Measurements from ENCODE around the gene ZSCAN12. TPM values are rescaled to one million over a fixed set of nuclear protein-coding genes. Genes with fewer than 3 reads are reported as not detected.
"Not testable (repeated sequence)": the region's sequence is repeated elsewhere in the genome, so short reads cannot be mapped to it uniquely, and the experiment has no call there.

ZSCAN12 gene
- total RNA-seq, 2 donors from 2014 or later, result 2.9 TPM

DNA sequence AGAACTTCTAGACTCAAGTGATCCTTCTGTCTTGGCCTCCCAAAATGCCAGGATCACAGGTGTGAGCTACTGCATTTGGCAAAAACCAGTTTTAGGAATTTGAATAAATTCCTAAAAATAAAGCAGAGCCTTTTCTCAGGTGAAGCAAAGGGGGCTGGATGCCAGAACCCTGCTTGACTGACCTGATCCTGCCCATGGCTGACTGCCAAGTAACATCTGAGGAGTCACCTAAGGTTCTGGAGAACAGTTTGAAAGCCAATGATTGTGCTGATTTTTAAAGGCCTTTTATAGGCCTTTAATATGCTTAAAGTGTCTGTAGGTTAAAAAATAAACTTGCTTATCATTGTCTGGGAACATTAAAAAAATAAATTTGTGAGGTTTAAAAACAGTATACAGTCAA lies 14.1 kb upstream of the ZSCAN12 start:
- DNase-seq (no peak), ATAC-seq (no peak)
- H3K27ac Mint-ChIP-seq, result no peak overlapping the region
- H3K4me3 Mint-ChIP-seq, result no peak overlapping the region
- no peaks in the 10 kb centered on the region for H3K36me3 Mint-ChIP-seq (ENCODE audit: low read depth)
- H3K9me3 ChIP-seq (ENCODE audit: control insufficient read depth, low read length, poor library complexity, severe bottlenecking), result no peaks in the 10 kb centered on the region
- no peaks in the 10 kb centered on the region for H3K4me1 Mint-ChIP-seq
- peaks cover 29% of the 10 kb centered on the region for H3K27me3 Mint-ChIP-seq

GRCh38 chr6:28410767-28411166 lies 11.2 kb upstream of the ZSCAN12 start:
- H3K9me3 ChIP-seq (ENCODE audit: control insufficient read depth, low read length, poor library complexity, severe bottlenecking), result no peaks in the 10 kb centered on the region
- DNase-seq, result no peak
- H3K27ac Mint-ChIP-seq, result no peak overlapping the region
- no peaks in the 10 kb centered on the region for H3K4me1 Mint-ChIP-seq
- no peak for ATAC-seq
- peaks cover 46% of the 10 kb centered on the region for H3K27me3 Mint-ChIP-seq
- H3K4me3 Mint-ChIP-seq, result no peak overlapping the region
- H3K36me3 Mint-ChIP-seq (ENCODE audit: low read depth), result no peaks in the 10 kb centered on the region

DNA sequence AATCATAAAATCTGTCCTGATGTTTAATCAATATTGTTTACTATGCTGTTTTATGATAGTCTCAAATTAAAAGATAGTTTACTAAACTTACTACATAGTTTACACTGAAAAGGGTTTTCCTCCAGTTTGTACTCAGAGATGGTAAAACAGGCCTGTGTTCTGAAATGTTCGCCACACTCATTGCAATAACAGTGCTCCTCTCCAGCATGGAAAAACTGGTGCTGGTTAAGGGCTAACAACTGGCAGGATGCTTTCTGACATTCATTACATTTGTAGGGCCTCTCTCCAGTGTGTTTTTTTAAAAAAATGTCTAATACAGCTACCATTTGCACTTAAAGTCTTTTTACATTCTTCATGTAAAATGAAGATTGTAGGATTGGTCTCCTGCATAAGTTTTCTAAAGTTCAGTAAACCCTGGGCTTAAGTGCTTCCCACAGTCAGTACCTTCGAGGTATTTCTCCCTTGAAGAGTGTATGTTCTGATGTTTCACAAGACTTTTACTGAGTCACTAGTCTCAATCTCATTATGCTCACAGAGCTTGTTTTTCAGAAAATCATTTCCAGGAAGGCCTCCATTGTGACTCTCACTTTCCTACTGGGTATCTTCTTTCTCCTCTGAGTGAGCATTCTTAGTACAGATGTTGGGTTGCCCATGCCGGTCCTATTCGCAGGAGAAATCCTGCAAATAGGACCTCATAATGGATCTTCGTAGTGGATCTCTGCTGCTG lies 8.7 kb upstream of the ZSCAN12 start:
- Mint-ChIP-seq H3K4me1 (no peaks in the 10 kb centered on the region), H3K27me3 (peaks cover 51% of the 10 kb centered on the region), H3K4me3 (no peak overlapping the region), H3K36me3 (ENCODE audit: low read depth) (peaks cover 4% of the 10 kb centered on the region), H3K27ac (no peak overlapping the region)
- DNase-seq, result no peak
- H3K9me3 ChIP-seq (ENCODE audit: control insufficient read depth, low read length, poor library complexity, severe bottlenecking), result no peaks in the 10 kb centered on the region
- ATAC-seq, result no peak

- Mint-ChIP-seq H3K27ac (no peak overlapping the region), H3K27me3 (peaks cover 49% of the 10 kb centered on the region), H3K36me3 (ENCODE audit: low read depth) (peaks cover 4% of the 10 kb centered on the region), H3K4me1 (no peaks in the 10 kb centered on the region), H3K4me3 (no peak overlapping the region)
- no peaks in the 10 kb centered on the region for H3K9me3 ChIP-seq (ENCODE audit: control insufficient read depth, low read length, poor library complexity, severe bottlenecking)
- ATAC-seq (no peak), DNase-seq (no peak)
Measured at GRCh38 chr6:28407401-28407800, 7.9 kb upstream of the ZSCAN12 start.

- H3K9me3 ChIP-seq (ENCODE audit: control insufficient read depth, low read length, poor library complexity, severe bottlenecking); H3K27ac Mint-ChIP-seq; H3K36me3 Mint-ChIP-seq (ENCODE audit: low read depth); DNase-seq; ATAC-seq; H3K4me1 Mint-ChIP-seq; H3K4me3 Mint-ChIP-seq: not testable (repeated sequence)
- H3K27me3 Mint-ChIP-seq, result peaks cover 43% of the 10 kb centered on the region
Measured at GRCh38 chr6:28403923-28404322, 4.4 kb upstream of the ZSCAN12 start.

- H3K9me3 ChIP-seq (ENCODE audit: control insufficient read depth, low read length, poor library complexity, severe bottlenecking), result no peaks in the 10 kb centered on the region
- H3K27ac Mint-ChIP-seq, result no peak overlapping the region
- H3K4me1 Mint-ChIP-seq, result peaks cover 9% of the 10 kb centered on the region
- H3K27me3 Mint-ChIP-seq, result peaks cover 39% of the 10 kb centered on the region
- H3K4me3 Mint-ChIP-seq, result no peak overlapping the region
- ATAC-seq (no peak), DNase-seq (no peak)
- H3K36me3 Mint-ChIP-seq (ENCODE audit: low read depth), result peaks cover 4% of the 10 kb centered on the region
Measured at GRCh38 chr6:28402197-28402596, 2.6 kb upstream of the ZSCAN12 start.

DNA sequence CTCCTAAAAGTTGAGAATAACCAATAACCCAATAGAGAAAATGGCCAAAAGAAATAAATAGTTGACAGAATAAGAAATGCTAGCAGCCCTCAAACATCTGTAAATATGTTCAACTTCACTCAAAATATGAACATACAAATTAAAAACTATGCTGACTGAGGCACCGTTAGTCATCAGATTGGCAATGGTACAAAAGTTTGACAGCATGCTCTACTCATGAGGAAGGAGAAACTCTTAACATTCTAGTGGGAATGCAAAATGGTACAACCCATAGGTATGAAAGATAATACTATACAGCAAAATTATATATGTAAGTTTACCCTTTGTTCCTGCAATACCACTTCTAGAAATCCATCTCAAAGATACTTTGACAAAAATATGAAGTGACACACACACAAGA lies 1.6 kb upstream of the ZSCAN12 start:
- Mint-ChIP-seq H3K27me3 (peaks cover 29% of the 10 kb centered on the region), H3K4me3 (no peak overlapping the region), H3K36me3 (ENCODE audit: low read depth) (peaks cover 9% of the 10 kb centered on the region), H3K4me1 (peaks cover 16% of the 10 kb centered on the region), H3K27ac (no peak overlapping the region)
- no peaks in the 10 kb centered on the region for H3K9me3 ChIP-seq (ENCODE audit: control insufficient read depth, low read length, poor library complexity, severe bottlenecking)
- ATAC-seq, result no peak
- no peak for DNase-seq

GRCh38 chr6:28400122-28400451 lies 540 bp upstream of the ZSCAN12 start:
- ATAC-seq, result no peak
- DNase-seq, result no peak
- Mint-ChIP-seq H3K36me3 (ENCODE audit: low read depth) (peaks cover 10% of the 10 kb centered on the region), H3K4me1 (peaks cover 25% of the 10 kb centered on the region), H3K27ac (peak overlapping the region; percentile 90), H3K27me3 (peaks cover 23% of the 10 kb centered on the region), H3K4me3 (peak overlapping the region; percentile 90)
- H3K9me3 ChIP-seq (ENCODE audit: control insufficient read depth, low read length, poor library complexity, severe bottlenecking), result no peaks in the 10 kb centered on the region

GRCh38 chr6:28395918-28396317 lies 3.6 kb downstream of the ZSCAN12 start:
- no peaks in the 10 kb centered on the region for H3K27me3 Mint-ChIP-seq
- peaks cover 39% of the 10 kb centered on the region for H3K4me1 Mint-ChIP-seq
- H3K9me3 ChIP-seq (ENCODE audit: control insufficient read depth, low read length, poor library complexity, severe bottlenecking), result no peaks in the 10 kb centered on the region
- DNase-seq (no peak), ATAC-seq (no peak)
- H3K36me3 Mint-ChIP-seq (ENCODE audit: low read depth), result peaks cover 25% of the 10 kb centered on the region
- peak overlapping the region; percentile 75 for H3K27ac Mint-ChIP-seq
- H3K4me3 Mint-ChIP-seq, result no peak overlapping the region

GRCh38 chr6:28393912-28394662 lies 5.5 kb downstream of the ZSCAN12 start:
- DNase-seq (no peak), ATAC-seq (no peak)
- H3K27me3 Mint-ChIP-seq, result no peaks in the 10 kb centered on the region
- H3K27ac Mint-ChIP-seq, result peak overlapping the region; percentile 41
- H3K36me3 Mint-ChIP-seq (ENCODE audit: low read depth), result peaks cover 25% of the 10 kb centered on the region
- no peak overlapping the region for H3K4me3 Mint-ChIP-seq
- H3K9me3 ChIP-seq (ENCODE audit: control insufficient read depth, low read length, poor library complexity, severe bottlenecking), result no peaks in the 10 kb centered on the region
- peaks cover 41% of the 10 kb centered on the region for H3K4me1 Mint-ChIP-seq

DNA sequence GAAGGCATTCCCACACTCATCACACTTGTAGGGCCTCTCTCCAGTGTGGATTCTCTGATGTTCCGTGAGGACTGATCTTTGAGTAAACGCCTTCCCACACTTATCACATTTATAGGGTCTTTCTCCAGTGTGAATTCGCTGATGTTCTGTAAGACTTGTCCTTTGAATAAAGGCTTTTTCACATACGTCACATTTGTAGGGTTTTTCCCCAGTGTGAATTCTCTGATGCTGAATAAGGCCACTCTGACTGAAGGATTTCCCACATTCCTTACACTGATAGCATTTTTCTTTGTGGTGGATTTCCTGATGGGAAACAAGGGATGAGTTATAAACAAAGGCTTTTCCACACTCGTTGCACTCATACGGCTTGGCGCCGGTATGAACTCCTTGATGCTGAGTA lies 8.9 kb downstream of the ZSCAN12 start:
- ATAC-seq (no peak), DNase-seq (no peak)
- H3K36me3 Mint-ChIP-seq (ENCODE audit: low read depth), result peaks cover 30% of the 10 kb centered on the region
- H3K4me3 Mint-ChIP-seq, result no peak overlapping the region
- no peaks in the 10 kb centered on the region for H3K9me3 ChIP-seq (ENCODE audit: control insufficient read depth, low read length, poor library complexity, severe bottlenecking)
- no peak overlapping the region for H3K27ac Mint-ChIP-seq
- H3K27me3 Mint-ChIP-seq, result no peaks in the 10 kb centered on the region
- H3K4me1 Mint-ChIP-seq, result peaks cover 25% of the 10 kb centered on the region

DNA sequence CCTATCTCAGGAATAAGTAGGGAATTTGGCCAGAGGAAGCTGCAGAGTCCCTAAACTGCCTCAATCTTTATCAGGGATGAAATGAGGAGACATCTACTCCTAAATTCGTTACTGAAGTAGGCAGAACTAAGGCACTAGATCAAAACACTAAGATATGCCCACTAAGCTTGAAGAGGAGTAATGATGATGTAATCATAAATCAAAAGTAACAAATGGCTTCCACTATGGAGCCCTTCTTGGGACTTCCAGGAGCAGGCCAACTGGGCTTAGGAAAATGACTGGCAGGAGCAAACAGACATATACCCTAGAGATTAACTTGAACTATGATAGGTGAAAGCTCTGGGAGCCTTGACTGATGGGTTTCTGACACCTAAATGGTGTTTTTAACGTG lies 15.4 kb downstream of the ZSCAN12 start:
- DNase-seq, result no peak
- Mint-ChIP-seq H3K27me3 (no peaks in the 10 kb centered on the region), H3K36me3 (ENCODE audit: low read depth) (peaks cover 23% of the 10 kb centered on the region), H3K4me3 (no peak overlapping the region), H3K27ac (no peak overlapping the region), H3K4me1 (peaks cover 3% of the 10 kb centered on the region)
- peaks cover 3% of the 10 kb centered on the region for H3K9me3 ChIP-seq (ENCODE audit: control insufficient read depth, low read length, poor library complexity, severe bottlenecking)
- no peak for ATAC-seq

- Mint-ChIP-seq H3K27ac (no peak overlapping the region), H3K4me3 (no peak overlapping the region), H3K27me3 (no peaks in the 10 kb centered on the region), H3K4me1 (peaks cover 3% of the 10 kb centered on the region), H3K36me3 (ENCODE audit: low read depth) (peaks cover 22% of the 10 kb centered on the region)
- peaks cover 3% of the 10 kb centered on the region for H3K9me3 ChIP-seq (ENCODE audit: control insufficient read depth, low read length, poor library complexity, severe bottlenecking)
- no peak for DNase-seq
- ATAC-seq, result peak; percentile 79
Measured at GRCh38 chr6:28383235-28384142, 16.1 kb downstream of the ZSCAN12 start.

Measured in T-helper 17 cell (primary cell).